ENCODE measurements around the gene PRR3.
"Not testable (repeated sequence)": the region's sequence is repeated elsewhere in the genome, so short reads cannot be mapped to it uniquely, and the experiment has no call there.

Gene PRR3

DNA sequence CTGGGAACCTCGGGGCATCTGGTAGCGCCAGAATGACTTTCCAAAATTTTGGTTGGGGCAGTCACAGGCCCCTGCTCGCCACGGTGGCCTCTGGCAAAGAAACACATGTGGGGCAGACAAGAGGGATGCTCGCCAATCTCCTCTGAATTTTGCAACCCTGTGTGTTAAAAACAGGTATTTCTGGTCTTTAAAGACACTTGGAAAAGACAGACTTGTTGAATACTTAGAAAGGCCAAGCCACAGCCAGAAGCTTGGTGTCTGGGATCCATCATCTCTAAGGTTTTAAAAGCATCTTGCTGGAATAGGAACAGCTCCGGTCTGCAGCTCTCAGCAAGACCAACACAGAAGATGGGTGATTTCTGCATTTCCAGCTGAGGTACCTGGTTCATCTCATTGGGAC lies 36.6 kb upstream of the PRR3 start:
- H3F3A ChIP-seq (ENCODE audit: control insufficient read depth, insufficient read depth), result peaks cover 3% of the 10 kb centered on the region
- no peaks in the 10 kb centered on the region for H4K20me1 ChIP-seq (ENCODE audit: control insufficient read depth, insufficient read depth, low read depth, low read length)
- no peak overlapping the region for H3K27ac ChIP-seq (ENCODE audit: low read depth, low read length)
- H3K79me2 ChIP-seq (ENCODE audit: control insufficient read depth, low read length), result no peaks in the 10 kb centered on the region
- H3K36me3 ChIP-seq (ENCODE audit: control insufficient read depth, low read length), result no peaks in the 10 kb centered on the region
- no peak overlapping the region for H3K4me3 ChIP-seq (ENCODE audit: low read length)
- H3K27me3 ChIP-seq (ENCODE audit: control insufficient read depth, low read length), result peaks cover 7% of the 10 kb centered on the region; the same call in 1 of the 2 replicates
- H3K9me3 ChIP-seq (ENCODE audit: control insufficient read depth, insufficient read depth, low read length), result peaks cover 9% of the 10 kb centered on the region
- H3K9me2 ChIP-seq (replicated peaks; ENCODE audit: control insufficient read depth, low read length), result no peaks in the 10 kb centered on the region
- peaks cover 8% of the 10 kb centered on the region for H3K4me1 ChIP-seq (ENCODE audit: control insufficient read depth, low read length)
- no peak overlapping the region for H3K4me2 ChIP-seq (ENCODE audit: low read length)
- TF ChIP-seq, protein P1, sequence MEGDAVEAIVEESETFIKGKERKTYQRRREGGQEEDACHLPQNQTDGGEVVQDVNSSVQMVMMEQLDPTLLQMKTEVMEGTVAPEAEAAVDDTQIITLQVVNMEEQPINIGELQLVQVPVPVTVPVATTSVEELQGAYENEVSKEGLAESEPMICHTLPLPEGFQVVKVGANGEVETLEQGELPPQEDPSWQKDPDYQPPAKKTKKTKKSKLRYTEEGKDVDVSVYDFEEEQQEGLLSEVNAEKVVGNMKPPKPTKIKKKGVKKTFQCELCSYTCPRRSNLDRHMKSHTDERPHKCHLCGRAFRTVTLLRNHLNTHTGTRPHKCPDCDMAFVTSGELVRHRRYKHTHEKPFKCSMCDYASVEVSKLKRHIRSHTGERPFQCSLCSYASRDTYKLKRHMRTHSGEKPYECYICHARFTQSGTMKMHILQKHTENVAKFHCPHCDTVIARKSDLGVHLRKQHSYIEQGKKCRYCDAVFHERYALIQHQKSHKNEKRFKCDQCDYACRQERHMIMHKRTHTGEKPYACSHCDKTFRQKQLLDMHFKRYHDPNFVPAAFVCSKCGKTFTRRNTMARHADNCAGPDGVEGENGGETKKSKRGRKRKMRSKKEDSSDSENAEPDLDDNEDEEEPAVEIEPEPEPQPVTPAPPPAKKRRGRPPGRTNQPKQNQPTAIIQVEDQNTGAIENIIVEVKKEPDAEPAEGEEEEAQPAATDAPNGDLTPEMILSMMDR (IDR thresholded peaks at IDR 0.05; ENCODE audit: low read depth, low read length, poor library complexity, severe bottlenecking), result no peak
- TF ChIP-seq EZH2phosphoT487 (IDR thresholded peaks at IDR 0.05; ENCODE audit: borderline replicate concordance, low read length), result no peak

DNA sequence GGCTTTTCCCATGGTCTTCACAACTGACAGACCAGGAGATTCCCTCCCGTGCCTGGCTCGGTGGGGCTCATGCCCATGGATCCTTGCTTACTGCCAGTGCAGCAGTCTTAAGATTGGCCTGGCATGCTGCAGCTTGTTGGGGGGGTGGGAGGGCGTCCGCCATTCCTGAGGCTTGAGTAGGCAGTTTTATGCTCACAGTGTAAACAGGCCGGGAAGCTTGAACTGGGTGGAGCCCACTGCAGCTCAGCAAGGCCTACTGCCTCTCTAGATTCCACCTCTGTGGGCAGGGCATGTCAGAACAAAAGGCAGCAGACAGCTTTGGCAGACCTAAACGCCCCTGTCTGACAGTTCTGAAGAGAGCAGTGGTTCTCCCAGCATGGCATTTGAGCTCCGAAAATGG lies 36.0 kb upstream of the PRR3 start:
- not testable (repeated sequence) for H3K27me3 ChIP-seq (ENCODE audit: control insufficient read depth, low read length); H3K36me3 ChIP-seq (ENCODE audit: control insufficient read depth, low read length); H3K4me3 ChIP-seq (ENCODE audit: low read length); H3K4me1 ChIP-seq (ENCODE audit: control insufficient read depth, low read length); H3K27ac ChIP-seq (ENCODE audit: low read depth, low read length); H4K20me1 ChIP-seq (ENCODE audit: control insufficient read depth, insufficient read depth, low read depth, low read length); H3K79me2 ChIP-seq (ENCODE audit: control insufficient read depth, low read length); H3K9me3 ChIP-seq (ENCODE audit: control insufficient read depth, insufficient read depth, low read length); H3K9me2 ChIP-seq (replicated peaks; ENCODE audit: control insufficient read depth, low read length); H3K4me2 ChIP-seq (ENCODE audit: low read length); H3F3A ChIP-seq (ENCODE audit: control insufficient read depth, insufficient read depth)

DNA sequence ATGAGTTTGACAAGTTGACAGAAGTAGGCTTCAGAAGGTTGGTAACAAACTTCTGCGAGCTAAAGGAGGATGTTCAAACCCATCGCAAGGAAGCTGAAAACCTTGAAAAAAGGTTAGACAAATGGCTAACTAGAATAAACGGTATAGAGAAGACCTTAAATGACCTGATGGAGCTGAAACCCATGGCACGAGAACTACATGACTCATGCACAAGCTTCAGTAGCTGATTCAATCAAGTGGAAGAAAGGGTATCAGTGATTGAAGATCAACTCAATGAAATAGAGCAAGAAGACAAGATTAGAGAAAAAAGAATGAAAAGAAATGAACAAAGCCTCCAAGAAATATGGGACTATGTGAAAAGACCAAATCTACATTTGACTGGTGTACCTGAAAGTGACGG lies 35.1 kb upstream of the PRR3 start:
- not testable (repeated sequence) for H3K4me2 ChIP-seq (ENCODE audit: low read length); H3K9me3 ChIP-seq (ENCODE audit: control insufficient read depth, insufficient read depth, low read length); H3K9me2 ChIP-seq (replicated peaks; ENCODE audit: control insufficient read depth, low read length); H3K79me2 ChIP-seq (ENCODE audit: control insufficient read depth, low read length); H3K27ac ChIP-seq (ENCODE audit: low read depth, low read length); H3K36me3 ChIP-seq (ENCODE audit: control insufficient read depth, low read length); H3K4me3 ChIP-seq (ENCODE audit: low read length); H3K27me3 ChIP-seq (ENCODE audit: control insufficient read depth, low read length); H3F3A ChIP-seq (ENCODE audit: control insufficient read depth, insufficient read depth); H3K4me1 ChIP-seq (ENCODE audit: control insufficient read depth, low read length); H4K20me1 ChIP-seq (ENCODE audit: control insufficient read depth, insufficient read depth, low read depth, low read length)

DNA sequence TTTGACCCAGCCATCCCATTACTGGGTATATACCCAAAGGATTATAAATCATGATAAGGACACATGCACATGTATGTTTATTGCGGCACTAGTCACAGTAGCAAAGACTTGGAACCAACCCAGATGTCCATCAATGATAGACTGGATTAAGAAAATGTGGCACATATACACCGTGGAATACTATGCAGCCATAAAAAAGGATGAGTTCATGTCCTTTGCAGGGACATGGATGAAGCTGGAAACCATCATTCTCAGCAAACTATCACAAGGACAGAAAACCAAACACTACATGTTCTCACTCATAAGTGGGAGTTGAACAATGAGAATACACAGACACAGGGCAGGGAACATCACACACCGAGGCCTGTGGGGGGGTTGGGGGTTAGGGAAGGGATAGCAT lies 30.7 kb upstream of the PRR3 start:
- Histone ChIP-seq H3K27me3 (ENCODE audit: control insufficient read depth, low read length) (peaks cover 23% of the 10 kb centered on the region), H3K4me1 (ENCODE audit: control insufficient read depth, low read length) (peaks cover 16% of the 10 kb centered on the region)
- H3K36me3 ChIP-seq (ENCODE audit: control insufficient read depth, low read length); H4K20me1 ChIP-seq (ENCODE audit: control insufficient read depth, insufficient read depth, low read depth, low read length); H3F3A ChIP-seq (ENCODE audit: control insufficient read depth, insufficient read depth); H3K9me3 ChIP-seq (ENCODE audit: control insufficient read depth, insufficient read depth, low read length); H3K9me2 ChIP-seq (replicated peaks; ENCODE audit: control insufficient read depth, low read length); H3K79me2 ChIP-seq (ENCODE audit: control insufficient read depth, low read length); H3K27ac ChIP-seq (ENCODE audit: low read depth, low read length); H3K4me3 ChIP-seq (ENCODE audit: low read length); H3K4me2 ChIP-seq (ENCODE audit: low read length): not testable (repeated sequence)

DNA sequence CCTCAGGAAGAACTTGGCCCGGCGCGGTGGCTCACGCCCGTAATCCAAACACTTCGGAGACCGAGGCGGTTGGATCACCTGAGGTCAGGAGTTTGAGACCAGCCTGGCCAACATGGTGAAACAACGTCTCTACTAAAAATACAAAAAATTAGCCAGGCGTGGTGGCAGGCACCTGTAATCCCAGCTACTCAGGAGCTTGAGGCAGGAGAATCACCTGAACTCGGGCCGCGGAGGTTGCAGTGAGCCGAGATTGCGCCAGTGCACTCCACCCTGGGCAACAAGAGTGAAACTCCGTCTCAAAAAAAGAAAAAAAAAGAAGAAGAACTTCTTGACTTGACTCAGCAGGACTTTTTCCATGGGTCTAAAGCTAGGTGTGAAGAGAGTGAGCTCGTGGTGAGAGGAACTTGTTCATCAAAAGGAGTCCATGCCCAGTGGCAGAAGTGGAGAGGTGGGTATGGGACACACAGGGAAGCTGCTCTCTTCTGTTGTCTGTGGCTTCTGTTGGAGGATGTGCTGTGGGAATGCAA lies 27.7 kb upstream of the PRR3 start:
- H3K36me3 ChIP-seq (ENCODE audit: control insufficient read depth, low read length); H3F3A ChIP-seq (ENCODE audit: control insufficient read depth, insufficient read depth); H3K27ac ChIP-seq (ENCODE audit: low read depth, low read length); H3K9me2 ChIP-seq (replicated peaks; ENCODE audit: control insufficient read depth, low read length); H4K20me1 ChIP-seq (ENCODE audit: control insufficient read depth, insufficient read depth, low read depth, low read length); H3K79me2 ChIP-seq (ENCODE audit: control insufficient read depth, low read length); H3K4me3 ChIP-seq (ENCODE audit: low read length); H3K4me2 ChIP-seq (ENCODE audit: low read length); H3K9me3 ChIP-seq (ENCODE audit: control insufficient read depth, insufficient read depth, low read length): not testable (repeated sequence)
- Histone ChIP-seq H3K4me1 (ENCODE audit: control insufficient read depth, low read length) (peaks cover 16% of the 10 kb centered on the region), H3K27me3 (ENCODE audit: control insufficient read depth, low read length) (peaks cover 23% of the 10 kb centered on the region)
